ENCODE data around the gene SMOC2. TPM values are rescaled to one million over a fixed set of nuclear protein-coding genes. Genes with fewer than 3 reads are reported as not detected.

Gene SMOC2
- total RNA-seq, 4 donors from 2014 or later, result 10.7 to 14.9 (median 13.7) TPM

- Histone ChIP-seq H3K27ac (no peak overlapping the region), H3K4me1 (no peaks in the 10 kb centered on the region), H3K9me3 (no peaks in the 10 kb centered on the region), H3K36me3 (no peaks in the 10 kb centered on the region), H3K4me3 (no peak overlapping the region), H3K27me3 (no peaks in the 10 kb centered on the region)
- TF ChIP-seq CTCF (IDR thresholded peaks at IDR 0.05), result no peak
- TF ChIP-seq POLR2A (IDR thresholded peaks at IDR 0.05), result no peak
- DNase-seq, result no peak
Measured at GRCh38 chr6:168624948-168625347, 184.0 kb downstream of the SMOC2 start.

GRCh38 chr6:168625602-168626001 lies 184.6 kb downstream of the SMOC2 start:
- Histone ChIP-seq H3K27me3 (no peaks in the 10 kb centered on the region), H3K4me1 (no peaks in the 10 kb centered on the region), H3K27ac (no peak overlapping the region), H3K9me3 (no peaks in the 10 kb centered on the region), H3K36me3 (no peaks in the 10 kb centered on the region), H3K4me3 (no peak overlapping the region)
- no peak for DNase-seq
- no peak for TF ChIP-seq CTCF (IDR thresholded peaks at IDR 0.05)

GRCh38 chr6:168626046-168626602 lies 185.1 kb downstream of the SMOC2 start:
- no peak for TF ChIP-seq POLR2A (IDR thresholded peaks at IDR 0.05)
- no peak for TF ChIP-seq CTCF (IDR thresholded peaks at IDR 0.05)
- Histone ChIP-seq H3K4me3 (no peak overlapping the region), H3K27ac (no peak overlapping the region), H3K9me3 (no peaks in the 10 kb centered on the region), H3K27me3 (no peaks in the 10 kb centered on the region), H3K36me3 (no peaks in the 10 kb centered on the region), H3K4me1 (no peaks in the 10 kb centered on the region)
- no peak for DNase-seq

GRCh38 chr6:168627506-168628175 lies 186.7 kb downstream of the SMOC2 start:
- no peaks in the 10 kb centered on the region for H3K4me1 ChIP-seq
- H3K27ac ChIP-seq, result no peak overlapping the region
- no peak for DNase-seq
- H3K4me3 ChIP-seq, result no peak overlapping the region
- no peaks in the 10 kb centered on the region for H3K36me3 ChIP-seq
- no peaks in the 10 kb centered on the region for H3K27me3 ChIP-seq
- TF ChIP-seq POLR2A (IDR thresholded peaks at IDR 0.05), result no peak
- TF ChIP-seq CTCF (IDR thresholded peaks at IDR 0.05), result no peak
- no peaks in the 10 kb centered on the region for H3K9me3 ChIP-seq

- no peaks in the 10 kb centered on the region for H3K36me3 ChIP-seq
- no peak for DNase-seq
- TF ChIP-seq POLR2A (IDR thresholded peaks at IDR 0.05), result no peak
- no peak for TF ChIP-seq CTCF (IDR thresholded peaks at IDR 0.05)
- no peak overlapping the region for H3K27ac ChIP-seq
- no peaks in the 10 kb centered on the region for H3K4me1 ChIP-seq
- H3K4me3 ChIP-seq, result no peak overlapping the region
- no peaks in the 10 kb centered on the region for H3K9me3 ChIP-seq
- H3K27me3 ChIP-seq, result no peaks in the 10 kb centered on the region
Measured at GRCh38 chr6:168628176-168628553, 187.2 kb downstream of the SMOC2 start.

All from Peyer's patch (tissue), 4 donors.